ENCODE data around the gene TBPL1.

Gene TBPL1

DNA sequence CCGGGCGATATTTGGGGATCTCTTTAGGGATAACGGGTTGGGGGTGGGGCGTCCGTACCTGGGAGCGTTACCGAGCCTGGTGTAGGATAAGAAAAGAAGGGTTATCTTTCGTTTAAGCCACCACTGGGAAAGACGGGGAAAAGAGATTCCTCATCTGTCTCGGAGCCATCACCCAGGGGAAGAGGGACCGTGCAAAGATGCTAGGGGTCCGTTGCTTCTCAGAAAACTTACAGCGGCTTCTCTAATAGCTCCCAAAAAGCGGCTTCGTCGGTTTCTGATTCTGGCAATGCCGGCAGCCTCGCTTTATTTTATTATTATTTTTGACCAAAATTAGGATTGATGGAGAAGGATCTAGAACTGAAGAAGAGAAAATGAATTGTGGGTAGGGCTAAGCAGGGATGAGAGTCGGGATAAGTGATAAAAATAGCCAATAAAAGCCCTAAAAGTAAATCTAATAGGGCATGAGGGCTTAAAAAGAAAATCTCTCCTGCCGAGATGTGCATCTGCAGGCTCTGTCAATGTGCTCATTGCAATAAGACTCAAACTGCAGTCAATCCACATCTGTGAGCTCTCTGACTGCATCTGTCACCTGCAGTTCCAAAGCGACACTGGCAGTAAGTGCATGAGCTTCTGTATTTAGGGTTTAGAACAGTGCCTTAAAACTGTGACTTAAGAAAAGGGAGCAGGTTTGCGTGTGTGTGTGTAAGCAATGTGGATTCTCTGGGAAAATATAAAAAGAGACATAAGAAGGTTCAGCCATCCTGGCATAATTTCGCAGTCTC, 801 bp downstream of the TBPL1 start:
- Histone ChIP-seq H3K4me1 (ENCODE audit: control insufficient read depth, insufficient read depth, low read length) (0 out of 2 replicates have a peak, but pooled peaks cover 1% of the 10 kb centered on the region), H3K9me3 (ENCODE audit: control insufficient read depth, insufficient read depth, low read length) (no peaks in the 10 kb centered on the region), H3K27me3 (ENCODE audit: control insufficient read depth, insufficient read depth, low read length) (no peaks in the 10 kb centered on the region), H3K36me3 (ENCODE audit: control insufficient read depth, insufficient read depth, low read length) (no peaks in the 10 kb centered on the region), H3K4me3 (ENCODE audit: low read length) (peak overlapping the region; percentile 74; the same call in 1 of the 2 replicates), H3K27ac (ENCODE audit: low read length) (no peak overlapping the region)
- no peak for DNase-seq (ENCODE audit: low read depth, low spot score)
- no CpG with 5 or more reads among the region's 23 CpGs for WGBS (ENCODE audit: insufficient coverage, insufficient read length)

- H3K9me3 ChIP-seq (ENCODE audit: control insufficient read depth, insufficient read depth, low read length) = no peaks in the 10 kb centered on the region
- DNase-seq (ENCODE audit: low read depth, low spot score) = no peak
- no peaks in the 10 kb centered on the region for H3K36me3 ChIP-seq (ENCODE audit: control insufficient read depth, insufficient read depth, low read length)
- H3K27me3 ChIP-seq (ENCODE audit: control insufficient read depth, insufficient read depth, low read length) = no peaks in the 10 kb centered on the region
- H3K4me3 ChIP-seq (ENCODE audit: low read length) = no peak overlapping the region
- 0 out of 2 replicates have a peak, but pooled peaks cover 1% of the 10 kb centered on the region for H3K4me1 ChIP-seq (ENCODE audit: control insufficient read depth, insufficient read depth, low read length)
- WGBS (ENCODE audit: insufficient coverage, insufficient read length) = no CpG with 5 or more reads among the region's 7 CpGs
- H3K27ac ChIP-seq (ENCODE audit: low read length) = no peak overlapping the region
Observed at GRCh38 chr6:133954657-133955576, 1.9 kb downstream of the TBPL1 start.

DNA sequence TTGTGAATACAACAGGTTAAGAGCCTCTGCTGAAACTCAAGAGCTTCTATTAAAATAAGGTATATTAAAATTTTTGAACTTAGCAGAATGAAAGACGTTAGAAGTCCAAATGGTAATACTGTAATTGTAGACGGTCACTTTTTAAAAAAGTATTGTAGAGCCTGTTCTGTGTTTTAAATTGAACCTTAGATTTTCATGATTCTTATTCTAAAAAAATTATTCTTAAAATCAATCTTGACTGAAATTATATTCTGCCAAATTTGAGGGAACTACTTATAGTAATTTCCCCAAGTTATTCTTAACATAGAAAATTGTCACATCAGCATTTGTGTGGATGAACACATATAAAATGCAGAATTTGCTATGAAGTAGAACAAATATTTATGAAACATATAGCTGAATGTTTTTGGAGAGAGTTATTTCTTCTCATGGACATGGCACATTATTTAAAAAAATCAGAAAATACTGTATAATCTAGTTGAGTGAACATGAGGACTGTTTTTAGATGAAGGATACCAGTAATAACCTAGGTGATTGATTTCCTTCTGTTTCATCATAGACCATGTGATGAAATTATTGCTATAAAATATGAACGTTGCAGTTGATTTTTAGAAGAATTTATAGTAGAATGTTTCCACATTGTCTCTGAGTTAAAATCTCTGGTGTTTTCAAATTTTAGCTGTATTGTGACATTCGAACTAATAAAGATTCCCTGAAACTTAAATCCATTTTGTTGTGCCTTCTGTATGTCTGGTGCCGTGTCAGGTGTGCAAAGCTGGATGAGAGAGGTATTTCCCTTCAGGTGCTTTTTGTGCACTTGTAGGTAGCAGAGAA, 2.8 kb downstream of the TBPL1 start:
- no CpG with 5 or more reads among the region's 5 CpGs for WGBS (ENCODE audit: insufficient coverage, insufficient read length)
- Histone ChIP-seq H3K9me3 (ENCODE audit: control insufficient read depth, insufficient read depth, low read length) (no peaks in the 10 kb centered on the region), H3K4me3 (ENCODE audit: low read length) (no peak overlapping the region), H3K36me3 (ENCODE audit: control insufficient read depth, insufficient read depth, low read length) (no peaks in the 10 kb centered on the region), H3K4me1 (ENCODE audit: control insufficient read depth, insufficient read depth, low read length) (0 out of 2 replicates have a peak, but pooled peaks cover 1% of the 10 kb centered on the region), H3K27me3 (ENCODE audit: control insufficient read depth, insufficient read depth, low read length) (no peaks in the 10 kb centered on the region), H3K27ac (ENCODE audit: low read length) (no peak overlapping the region)
- DNase-seq (ENCODE audit: low read depth, low spot score) = no peak

GRCh38 chr6:133956416-133957049, 3.5 kb downstream of the TBPL1 start:
- no CpG with 5 or more reads among the region's 3 CpGs for WGBS (ENCODE audit: insufficient coverage, insufficient read length)
- peaks cover 1% of the 10 kb centered on the region; the same call in 1 of the 2 replicates for H3K4me1 ChIP-seq (ENCODE audit: control insufficient read depth, insufficient read depth, low read length)
- H3K4me3 ChIP-seq (ENCODE audit: low read length) = no peak overlapping the region
- no peaks in the 10 kb centered on the region for H3K36me3 ChIP-seq (ENCODE audit: control insufficient read depth, insufficient read depth, low read length)
- no peak for DNase-seq (ENCODE audit: low read depth, low spot score)
- H3K27ac ChIP-seq (ENCODE audit: low read length) = no peak overlapping the region
- no peaks in the 10 kb centered on the region for H3K9me3 ChIP-seq (ENCODE audit: control insufficient read depth, insufficient read depth, low read length)
- no peaks in the 10 kb centered on the region for H3K27me3 ChIP-seq (ENCODE audit: control insufficient read depth, insufficient read depth, low read length)

DNA sequence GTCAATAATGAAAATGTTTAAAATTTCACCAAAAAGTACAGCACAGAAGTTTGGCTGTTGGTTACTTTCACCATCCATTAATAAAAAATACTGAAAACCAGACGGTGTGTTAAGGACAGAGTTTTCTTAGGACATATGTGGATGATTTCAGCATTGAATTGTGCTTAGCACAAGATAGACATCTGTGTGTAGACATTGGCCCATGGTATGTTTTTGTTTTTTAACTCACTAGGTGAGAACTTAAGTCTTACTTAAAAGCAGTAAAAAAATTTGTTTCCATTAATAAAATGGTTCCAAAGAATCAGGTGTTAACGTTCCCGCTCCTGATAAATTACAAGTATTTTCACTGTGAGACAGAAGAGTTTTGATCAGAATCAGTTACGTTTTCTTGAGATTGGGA, 4.2 kb downstream of the TBPL1 start:
- no peak overlapping the region for H3K27ac ChIP-seq (ENCODE audit: low read length)
- no peaks in the 10 kb centered on the region for H3K9me3 ChIP-seq (ENCODE audit: control insufficient read depth, insufficient read depth, low read length)
- H3K4me1 ChIP-seq (ENCODE audit: control insufficient read depth, insufficient read depth, low read length) = peaks cover 4% of the 10 kb centered on the region
- H3K36me3 ChIP-seq (ENCODE audit: control insufficient read depth, insufficient read depth, low read length) = no peaks in the 10 kb centered on the region
- H3K27me3 ChIP-seq (ENCODE audit: control insufficient read depth, insufficient read depth, low read length) = no peaks in the 10 kb centered on the region
- DNase-seq (ENCODE audit: low read depth, low spot score) = no peak
- WGBS (ENCODE audit: insufficient coverage, insufficient read length) = no CpG with 5 or more reads among the region's 4 CpGs
- no peak overlapping the region for H3K4me3 ChIP-seq (ENCODE audit: low read length)

DNA sequence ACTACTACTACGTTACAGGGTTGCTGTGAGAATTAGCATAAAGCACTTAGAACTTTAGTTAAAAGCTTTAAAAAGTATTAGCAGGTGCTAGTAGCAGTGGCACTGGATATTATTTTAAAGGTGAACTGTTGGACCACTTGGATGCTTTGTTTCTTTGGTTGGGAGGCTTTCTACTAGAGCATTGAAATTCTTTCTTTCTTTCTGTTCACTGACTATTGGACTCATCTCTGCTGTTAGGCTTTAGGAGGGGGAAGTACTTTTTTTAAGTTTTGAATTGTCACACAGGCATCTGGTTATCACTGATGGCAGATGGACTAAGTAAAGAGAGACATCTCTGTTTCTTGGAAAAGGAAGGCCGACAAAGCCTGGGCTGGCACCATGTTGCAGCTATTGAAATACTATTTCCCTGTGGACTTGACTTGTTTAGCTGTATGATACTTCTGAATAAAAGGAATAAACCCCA, 4.8 kb downstream of the TBPL1 start:
- H3K4me1 ChIP-seq (ENCODE audit: control insufficient read depth, insufficient read depth, low read length) = peaks cover 4% of the 10 kb centered on the region
- no peak for DNase-seq (ENCODE audit: low read depth, low spot score)
- no peak overlapping the region for H3K4me3 ChIP-seq (ENCODE audit: low read length)
- no peaks in the 10 kb centered on the region for H3K36me3 ChIP-seq (ENCODE audit: control insufficient read depth, insufficient read depth, low read length)
- H3K27me3 ChIP-seq (ENCODE audit: control insufficient read depth, insufficient read depth, low read length) = no peaks in the 10 kb centered on the region
- H3K27ac ChIP-seq (ENCODE audit: low read length) = no peak overlapping the region
- no peaks in the 10 kb centered on the region for H3K9me3 ChIP-seq (ENCODE audit: control insufficient read depth, insufficient read depth, low read length)
- no CpG with 5 or more reads among the region's 2 CpGs for WGBS (ENCODE audit: insufficient coverage, insufficient read length)

DNA sequence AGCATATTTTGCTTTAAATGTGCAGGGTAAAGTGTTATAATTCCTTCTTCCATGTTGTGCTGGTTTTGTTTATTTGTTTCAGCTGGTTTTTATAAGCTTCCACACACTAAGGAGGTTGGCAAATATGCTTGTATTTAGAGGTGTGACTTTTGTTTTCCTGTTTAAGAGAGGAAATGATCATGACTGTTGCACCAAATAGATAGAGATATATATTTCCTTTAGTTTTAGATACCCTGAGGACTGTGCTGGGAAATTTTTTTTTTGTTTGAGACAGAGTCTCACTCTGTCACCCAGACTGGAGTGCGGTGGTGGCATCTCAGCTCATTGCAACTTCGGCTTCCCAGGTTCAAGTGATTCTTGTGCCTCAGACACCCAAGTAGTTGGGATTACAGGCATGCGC, 5.8 kb downstream of the TBPL1 start:
- Histone ChIP-seq H3K27me3 (ENCODE audit: control insufficient read depth, insufficient read depth, low read length) (no peaks in the 10 kb centered on the region), H3K4me1 (ENCODE audit: control insufficient read depth, insufficient read depth, low read length) (peaks cover 4% of the 10 kb centered on the region), H3K36me3 (ENCODE audit: control insufficient read depth, insufficient read depth, low read length) (no peaks in the 10 kb centered on the region), H3K27ac (ENCODE audit: low read length) (no peak overlapping the region), H3K9me3 (ENCODE audit: control insufficient read depth, insufficient read depth, low read length) (no peaks in the 10 kb centered on the region), H3K4me3 (ENCODE audit: low read length) (no peak overlapping the region)
- DNase-seq (ENCODE audit: low read depth, low spot score) = no peak
- WGBS (ENCODE audit: insufficient coverage, insufficient read length) = no CpG with 5 or more reads among the region's 3 CpGs

DNA sequence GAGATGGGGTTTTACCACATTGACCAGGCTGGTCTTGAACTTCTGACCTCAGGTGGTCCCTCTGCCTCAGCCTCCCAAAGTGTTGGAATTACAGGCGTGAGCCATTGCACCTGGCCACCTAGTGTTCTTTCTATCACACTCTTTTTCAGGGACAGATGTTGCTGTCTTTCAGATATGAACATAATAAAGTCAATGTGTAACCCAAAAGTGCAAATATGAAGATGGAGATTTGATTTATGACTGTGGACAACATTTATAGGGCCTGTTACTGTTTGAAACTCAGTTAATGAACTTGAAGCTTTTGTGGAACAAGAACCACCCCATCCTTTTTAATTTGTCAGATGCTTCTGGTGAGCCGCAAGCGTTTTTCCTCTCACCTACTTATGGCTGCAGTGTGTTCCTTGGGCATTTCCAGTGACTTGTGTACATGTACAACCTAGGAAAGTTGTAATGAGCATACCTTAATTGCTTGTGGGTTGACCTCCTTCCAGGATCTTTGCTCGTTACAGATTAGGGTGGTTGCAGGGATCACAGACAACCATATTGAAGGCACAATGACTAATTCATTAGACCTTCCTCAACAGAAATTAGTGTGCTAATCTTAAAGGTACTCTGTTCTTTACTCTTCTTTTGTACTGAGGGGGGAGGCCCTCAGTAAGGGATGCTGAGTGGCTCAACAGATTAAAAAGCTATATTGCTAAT, 6.8 kb downstream of the TBPL1 start:
- H3K27ac ChIP-seq (ENCODE audit: low read length) = no peak overlapping the region
- H3K36me3 ChIP-seq (ENCODE audit: control insufficient read depth, insufficient read depth, low read length) = no peaks in the 10 kb centered on the region
- H3K27me3 ChIP-seq (ENCODE audit: control insufficient read depth, insufficient read depth, low read length) = no peaks in the 10 kb centered on the region
- H3K4me1 ChIP-seq (ENCODE audit: control insufficient read depth, insufficient read depth, low read length) = peaks cover 3% of the 10 kb centered on the region
- no peaks in the 10 kb centered on the region for H3K9me3 ChIP-seq (ENCODE audit: control insufficient read depth, insufficient read depth, low read length)
- no CpG with 5 or more reads among the region's 4 CpGs for WGBS (ENCODE audit: insufficient coverage, insufficient read length)
- H3K4me3 ChIP-seq (ENCODE audit: low read length) = no peak overlapping the region
- no peak for DNase-seq (ENCODE audit: low read depth, low spot score)

DNA sequence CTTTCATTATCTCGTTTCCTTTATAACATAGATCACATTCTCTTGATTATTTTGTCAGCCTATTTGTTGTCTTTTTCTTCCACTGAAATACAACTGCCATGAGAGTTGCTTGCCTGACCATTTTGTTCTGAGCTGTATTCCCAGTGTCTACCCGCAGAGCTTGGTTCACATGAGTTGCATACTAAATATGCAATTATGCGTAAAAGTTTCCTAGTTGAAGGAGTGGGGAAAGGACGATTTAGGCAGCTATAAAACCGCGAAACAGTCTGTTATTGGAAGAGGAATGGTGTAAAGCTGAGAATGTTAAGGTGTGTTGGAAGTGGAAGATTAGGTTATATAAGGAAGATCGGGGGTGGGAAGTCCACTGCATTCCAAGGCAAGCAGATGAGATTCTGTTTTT, 8.8 kb downstream of the TBPL1 start:
- Histone ChIP-seq H3K27ac (ENCODE audit: low read length) (no peak overlapping the region), H3K9me3 (ENCODE audit: control insufficient read depth, insufficient read depth, low read length) (no peaks in the 10 kb centered on the region), H3K4me3 (ENCODE audit: low read length) (no peak overlapping the region), H3K4me1 (ENCODE audit: control insufficient read depth, insufficient read depth, low read length) (peaks cover 3% of the 10 kb centered on the region), H3K27me3 (ENCODE audit: control insufficient read depth, insufficient read depth, low read length) (no peaks in the 10 kb centered on the region), H3K36me3 (ENCODE audit: control insufficient read depth, insufficient read depth, low read length) (no peaks in the 10 kb centered on the region)
- WGBS (ENCODE audit: insufficient coverage, insufficient read length) = 100% methylated on average over 4 of the region's 7 CpGs
- DNase-seq (ENCODE audit: low read depth, low spot score) = no peak

Data from iPS DF 6.9 (cell line).